Adrenal gland (tissue), 5 donors: ENCODE measurements around the gene TH.

Source experiments
- CTCF ChIP-seq, 6 experiments: fragments of 450-650 bp in 4 of 6; fragments of 200-600 bp in 2 of 6; sonication (generic) in 1 of 6; IDR thresholded peaks; 1 replicate in 5 of 6; 2 replicates in 1 of 6; pipeline versions ENCODE4 v1.5.1 to v1.8.0; 2016 to 2021; ENCODE audit warnings: antibody characterized with exemption in 6 of 6, mild to moderate bottlenecking in 2 of 6, moderate library complexity in 1 of 6
- POLR2A ChIP-seq, 2 donors: fragments of 450-650 bp; IDR thresholded peaks; one replicate each; pipeline ENCODE4 v1.6.1; 2017; ENCODE audit warnings: antibody characterized with exemption in 2 of 2, mild to moderate bottlenecking in 2 of 2, moderate library complexity in 1 of 2
- donor health status: DM: no; HTN: no; CAD: no.

- TF ChIP-seq CTCF (IDR thresholded peaks at IDR 0.05) (no peak), POLR2A (IDR thresholded peaks at IDR 0.05) (no peak)
Measured at GRCh38 chr11:2188745-2189144, 17.1 kb upstream of the TH start.
